Inflammatory macrophage treated with lipopolysaccharide for 1 hour (primary cell): ENCODE measurements around the gene LCE2A.
"Not testable (repeated sequence)": the region's sequence is repeated elsewhere in the genome, so short reads cannot be mapped to it uniquely, and the experiment has no call there.

ENCODE experiments used
- DNase-seq, 2 donors: peaks; one replicate each; pipeline ENCODE4 v3.0.0-alpha.2; 2020 to 2022

Gene LCE2A, protein sequence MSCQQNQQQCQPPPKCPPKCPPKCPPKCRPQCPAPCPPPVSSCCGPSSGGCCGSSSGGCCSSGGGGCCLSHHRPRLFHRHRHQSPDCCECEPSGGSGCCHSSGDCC

DNA sequence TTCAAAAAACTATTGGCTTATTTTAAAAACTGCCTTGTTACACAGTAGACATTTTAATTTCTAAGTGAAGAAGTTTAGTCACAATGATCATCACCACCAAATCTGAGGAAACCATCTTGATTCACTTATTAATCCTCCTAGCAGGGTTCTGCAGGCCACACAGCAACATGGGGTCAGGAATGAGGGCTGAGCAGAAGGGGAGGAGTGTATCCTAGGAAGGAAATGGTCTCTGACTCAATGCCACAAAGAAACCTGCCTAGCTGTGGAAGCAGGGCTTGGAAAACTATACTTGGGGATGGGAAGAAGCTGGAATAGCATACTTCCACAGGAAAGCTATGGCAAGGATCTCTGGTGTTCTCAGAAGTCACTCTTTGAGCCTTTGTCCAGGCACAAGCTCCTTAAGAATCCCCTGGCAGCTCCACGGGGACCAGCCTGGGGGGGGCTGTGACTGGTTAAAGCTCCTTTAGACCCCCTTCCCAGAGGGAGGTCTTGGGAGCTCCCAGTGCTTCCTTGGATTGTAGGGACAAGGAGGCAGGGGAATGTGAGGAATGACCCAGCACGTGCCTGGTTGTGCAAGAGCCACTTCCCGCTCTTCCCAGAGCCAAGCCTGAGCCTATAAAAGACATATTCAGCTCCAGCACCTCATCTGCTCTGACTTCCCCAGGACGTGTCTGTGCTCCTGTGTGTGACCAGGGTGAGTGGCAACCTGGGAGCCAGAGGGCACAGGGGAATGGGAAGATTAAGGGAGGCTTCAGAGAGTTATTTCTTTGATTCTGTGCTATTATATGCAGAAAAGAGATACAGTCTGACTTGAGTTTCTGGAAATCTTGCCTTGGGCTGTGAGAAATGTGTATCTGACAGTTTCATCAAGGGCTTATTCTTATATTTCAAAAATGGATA lies at the start of gene LCE2A:
Gene LCE2A (plus strand): TSS at position 645 of the 900 bp plus-strand sequence. CDS start 557 bp downstream, outside the sequence.
- DNase-seq, result no peak

DNA sequence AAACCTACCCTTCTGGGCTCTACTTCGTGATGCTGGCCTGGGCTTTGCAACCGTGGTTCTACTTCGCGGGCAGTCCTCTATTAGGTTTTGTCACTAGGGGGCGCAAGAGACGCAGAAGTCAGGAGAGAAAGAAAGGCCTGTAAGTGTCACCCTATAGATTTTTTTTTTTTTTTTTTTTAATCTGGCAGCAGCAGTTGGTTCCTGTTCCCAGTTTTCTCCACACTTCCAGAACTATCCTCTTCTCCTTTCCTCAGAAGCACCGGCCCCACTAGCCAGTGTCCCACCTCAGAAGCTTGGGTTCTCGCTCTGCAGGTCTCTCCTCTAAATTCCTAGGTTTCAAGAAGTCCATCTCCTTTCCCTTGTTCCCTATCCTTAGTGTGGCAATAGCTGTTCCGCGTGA lies 44.0 kb upstream of the LCE2A start:
- peak; percentile 28 to 83 for DNase-seq

DNA sequence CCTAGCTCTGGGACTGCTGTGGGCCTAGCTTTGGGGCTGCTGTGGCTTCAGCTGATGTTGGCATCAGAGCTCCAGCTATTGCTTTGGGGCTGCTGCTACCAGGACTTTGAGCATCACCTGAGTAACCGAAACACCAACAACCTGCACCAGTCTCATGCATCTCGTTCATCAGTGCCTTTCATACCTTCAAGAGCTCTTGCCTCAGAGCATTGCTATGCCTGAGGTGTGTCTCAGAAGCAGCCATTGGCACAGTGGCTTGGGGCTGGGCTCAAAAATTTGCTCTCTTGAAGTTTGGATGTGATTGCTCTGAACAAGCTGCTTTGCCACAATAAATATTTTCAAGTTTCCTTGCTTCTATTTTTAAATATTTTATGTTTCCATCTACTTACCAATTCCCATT lies 41.7 kb upstream of the LCE2A start:
- no peak for DNase-seq

GRCh38 chr1:152657677-152658076 lies 40.5 kb upstream of the LCE2A start:
- DNase-seq, result no peak

GRCh38 chr1:152658649-152659048 lies 39.5 kb upstream of the LCE2A start:
- no peak for DNase-seq

- DNase-seq, result no peak
Observed at GRCh38 chr1:152663098-152663497, 35.0 kb upstream of the LCE2A start, which contains the start of gene LCE2D. TSS of gene LCE2D (plus strand) at chr1:152663380. CDS start at chr1:152664106, 726 bp downstream.

- not testable (repeated sequence) for DNase-seq
Observed at GRCh38 chr1:152666171-152666570, 32.0 kb upstream of the LCE2A start.

DNA sequence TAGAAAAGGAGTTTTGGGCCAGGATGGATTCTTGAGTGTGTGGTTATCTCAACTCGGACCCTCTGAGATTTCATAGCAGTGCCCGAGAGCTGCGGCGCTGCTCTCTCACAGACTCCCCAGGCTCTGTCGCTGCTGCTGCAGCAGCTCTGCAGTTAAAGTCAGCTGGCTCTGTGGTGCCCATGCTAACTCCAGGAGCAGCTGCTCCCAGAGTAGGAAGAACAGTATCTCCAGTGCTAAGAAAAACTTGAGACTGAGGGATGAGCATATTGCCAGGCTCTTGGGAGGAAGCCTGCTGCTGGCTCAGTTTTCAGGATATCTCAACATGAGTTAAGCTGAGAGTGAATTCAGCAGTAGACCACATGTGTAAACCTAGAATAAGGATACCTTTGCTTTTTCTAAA lies 30.5 kb upstream of the LCE2A start:
- no peak for DNase-seq

GRCh38 chr1:152673016-152673415 lies 25.1 kb upstream of the LCE2A start:
- DNase-seq, result peak in 1 of 2 donors; percentile 2

- not testable (repeated sequence) for DNase-seq
Observed at GRCh38 chr1:152674983-152675382, 23.2 kb upstream of the LCE2A start, which contains the start of gene LCE2C. TSS of gene LCE2C (plus strand) at chr1:152675279. CDS start at chr1:152676016, 737 bp downstream.

- no peak for DNase-seq
Observed at GRCh38 chr1:152679459-152679858, 18.7 kb upstream of the LCE2A start.

DNA sequence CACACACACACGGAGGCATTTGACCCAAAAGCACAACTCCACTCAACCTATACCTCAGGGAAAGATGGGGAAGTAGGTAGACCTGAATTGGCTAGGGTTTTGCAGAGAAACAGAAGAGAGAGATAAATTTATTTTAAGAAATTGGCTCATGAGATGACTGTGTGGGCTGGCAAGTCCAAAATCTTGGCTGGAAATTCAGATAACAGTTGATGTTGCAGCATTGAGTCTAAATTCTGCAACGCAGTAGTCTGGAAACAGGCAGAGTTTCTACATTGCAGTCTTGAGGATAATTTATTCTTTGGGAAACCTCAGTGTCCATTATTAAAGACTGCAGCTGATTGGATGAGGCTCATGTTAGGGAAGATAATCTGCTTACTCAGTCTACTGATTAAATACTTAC lies 16.5 kb upstream of the LCE2A start:
- DNase-seq, result no peak

GRCh38 chr1:152683846-152684245 lies 14.3 kb upstream of the LCE2A start:
- DNase-seq, result no peak

- not testable (repeated sequence) for DNase-seq
Observed at GRCh38 chr1:152685823-152686222, 12.3 kb upstream of the LCE2A start, which contains the start of gene LCE2B. TSS of gene LCE2B (plus strand) at chr1:152686123. CDS start at chr1:152686844, 721 bp downstream.

DNA sequence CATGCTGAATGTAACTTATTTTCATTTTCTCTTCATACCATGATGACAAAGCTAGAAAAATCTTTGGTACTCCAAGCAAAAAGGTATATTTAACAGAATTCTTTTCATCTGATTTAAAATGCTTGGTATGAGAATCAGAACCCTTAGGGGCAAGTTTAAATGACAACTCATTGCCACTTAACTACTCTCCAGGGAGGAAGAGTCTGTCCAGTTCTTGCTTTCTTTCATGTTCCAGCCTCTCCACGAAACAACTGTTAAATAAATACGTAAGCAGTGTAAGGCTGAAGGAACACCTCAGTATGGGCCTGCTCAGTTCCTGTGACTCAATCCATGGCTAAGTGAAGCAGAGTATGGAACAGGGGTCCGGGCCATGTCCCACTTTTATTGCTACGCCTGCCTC lies 1.6 kb downstream of the LCE2A start:
- DNase-seq, result no peak

GRCh38 chr1:152707860-152708259 lies 9.7 kb downstream of the LCE2A start, which contains the start of gene LCE4A:
TSS of gene LCE4A (plus strand) at chr1:152708160. CDS start at chr1:152709076, 916 bp downstream.
- no peak for DNase-seq

DNA sequence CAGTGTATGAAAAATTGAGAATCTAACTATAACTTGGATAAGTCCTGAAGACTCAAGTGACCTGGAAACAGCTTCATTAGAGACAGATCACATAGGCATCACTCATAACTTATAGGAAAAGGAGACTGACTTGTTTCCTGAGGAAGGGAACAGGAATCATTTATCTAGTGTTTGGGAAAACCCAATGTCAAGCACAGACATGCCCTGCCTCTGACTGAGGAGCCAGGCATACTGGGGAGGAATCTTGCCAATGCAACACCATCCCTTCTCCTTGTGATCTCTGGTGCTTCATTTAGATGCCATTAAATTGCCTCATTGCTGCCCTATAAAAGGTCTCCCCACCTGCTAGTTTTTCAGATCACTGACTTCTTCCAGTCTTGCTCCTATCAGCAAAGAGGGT lies 20.1 kb downstream of the LCE2A start:
- no peak for DNase-seq

GRCh38 chr1:152725261-152725660 lies 27.1 kb downstream of the LCE2A start:
- DNase-seq, result no peak

DNA sequence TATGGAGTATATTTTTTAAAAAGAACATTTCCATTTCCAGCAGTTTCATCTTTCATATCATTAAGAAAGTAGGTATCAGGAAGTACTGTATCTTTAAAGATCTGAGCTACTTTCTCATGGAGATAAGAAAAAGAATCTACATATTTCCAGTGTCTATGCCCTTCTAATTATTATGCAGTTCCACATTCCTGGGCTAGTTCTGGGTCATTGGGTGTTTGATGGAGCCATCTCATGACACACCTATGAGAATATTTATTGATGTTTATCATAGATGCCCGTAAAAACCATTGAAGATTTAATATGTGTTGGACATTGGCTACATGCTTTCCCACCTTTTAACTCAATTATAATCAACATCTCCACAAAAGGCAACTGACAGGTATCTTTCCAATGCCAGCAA lies 30.8 kb downstream of the LCE2A start:
- no peak for DNase-seq

DNA sequence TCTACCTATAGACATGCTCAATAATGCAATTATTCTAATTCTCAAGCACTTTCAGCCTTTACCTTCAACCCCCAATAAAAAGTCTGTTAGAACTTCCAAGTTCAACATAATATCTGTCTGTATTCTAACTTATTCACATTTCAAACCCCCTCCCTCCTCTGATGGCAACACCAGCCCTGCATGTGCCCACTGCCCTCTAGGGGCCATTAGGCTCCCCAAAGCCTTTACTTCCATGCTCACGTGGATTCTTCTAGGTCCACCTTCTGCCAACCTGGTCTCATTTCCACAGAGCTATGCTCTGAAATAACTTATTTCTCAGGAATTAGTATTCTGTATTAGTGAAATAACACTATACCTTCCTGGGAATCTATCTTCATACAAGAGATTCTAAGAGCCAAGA lies 37.5 kb downstream of the LCE2A start:
- no peak for DNase-seq

DNA sequence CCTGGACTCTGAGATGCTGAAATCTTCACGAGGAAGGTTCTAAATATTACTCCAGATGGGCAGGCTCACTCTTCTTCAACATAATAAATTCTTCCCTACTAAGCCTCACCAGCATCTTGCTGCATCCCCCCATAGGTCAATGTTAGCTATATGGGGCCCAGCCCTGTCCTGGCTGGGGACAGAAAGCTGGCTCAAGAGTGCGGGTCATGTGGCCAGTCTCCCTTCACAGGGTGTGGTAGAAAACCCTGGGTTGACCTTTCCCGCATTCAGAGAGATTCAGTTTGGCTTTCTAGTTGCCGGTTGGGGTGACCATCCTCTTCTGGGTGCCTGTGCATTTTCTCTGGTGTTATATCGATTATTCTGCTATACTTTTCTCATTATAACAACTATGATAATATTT lies 39.9 kb downstream of the LCE2A start:
- DNase-seq, result no peak

DNA sequence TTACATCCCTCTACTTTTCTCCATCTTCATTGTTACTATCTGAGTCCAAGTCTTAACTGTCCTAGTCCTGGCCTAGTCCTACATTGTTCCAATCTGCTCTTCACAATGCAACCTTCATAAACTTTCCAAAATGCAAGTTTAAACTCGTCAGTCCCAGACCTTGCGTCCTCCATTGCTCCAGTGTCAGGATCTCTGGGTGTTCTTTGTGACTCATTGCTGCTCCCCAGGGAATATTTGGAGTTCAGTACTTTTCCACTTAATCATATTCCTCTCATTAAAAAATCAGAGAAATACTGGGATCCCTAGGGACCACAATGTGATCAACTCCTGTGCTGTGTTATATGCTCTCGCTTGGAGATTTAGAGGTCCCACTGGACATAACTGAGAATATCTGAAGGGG lies 41.7 kb downstream of the LCE2A start:
- no peak for DNase-seq

DNA sequence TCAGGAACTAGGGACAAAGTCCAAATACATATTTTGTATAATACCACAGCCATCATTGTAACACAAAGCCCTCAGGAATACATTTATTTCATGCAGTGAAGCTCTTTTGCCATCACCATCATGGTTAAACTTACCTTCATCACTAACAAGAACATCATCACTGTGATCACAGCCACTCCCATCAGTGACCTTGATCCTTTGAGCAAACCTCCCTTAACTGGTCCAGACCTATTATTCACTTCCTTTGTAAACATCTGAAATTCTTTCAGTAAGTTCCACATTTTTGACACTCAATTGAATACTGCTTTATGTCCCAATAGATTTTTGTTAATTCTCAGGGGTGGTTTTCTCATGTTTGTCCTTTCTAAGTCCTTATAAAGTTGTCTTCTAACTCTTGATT lies 43.5 kb downstream of the LCE2A start:
- no peak for DNase-seq
